DMS79 (cell line): ENCODE data around the gene SERTAD3.
"Not testable (repeated sequence)": the region's sequence is repeated elsewhere in the genome, so short reads cannot be mapped to it uniquely, and the experiment has no call there.

ENCODE experiments used
- DNase-seq: peaks from one replicate; lab custom pipeline; 2025; lab: John Stamatoyannopoulos, UW

Gene SERTAD3

DNA sequence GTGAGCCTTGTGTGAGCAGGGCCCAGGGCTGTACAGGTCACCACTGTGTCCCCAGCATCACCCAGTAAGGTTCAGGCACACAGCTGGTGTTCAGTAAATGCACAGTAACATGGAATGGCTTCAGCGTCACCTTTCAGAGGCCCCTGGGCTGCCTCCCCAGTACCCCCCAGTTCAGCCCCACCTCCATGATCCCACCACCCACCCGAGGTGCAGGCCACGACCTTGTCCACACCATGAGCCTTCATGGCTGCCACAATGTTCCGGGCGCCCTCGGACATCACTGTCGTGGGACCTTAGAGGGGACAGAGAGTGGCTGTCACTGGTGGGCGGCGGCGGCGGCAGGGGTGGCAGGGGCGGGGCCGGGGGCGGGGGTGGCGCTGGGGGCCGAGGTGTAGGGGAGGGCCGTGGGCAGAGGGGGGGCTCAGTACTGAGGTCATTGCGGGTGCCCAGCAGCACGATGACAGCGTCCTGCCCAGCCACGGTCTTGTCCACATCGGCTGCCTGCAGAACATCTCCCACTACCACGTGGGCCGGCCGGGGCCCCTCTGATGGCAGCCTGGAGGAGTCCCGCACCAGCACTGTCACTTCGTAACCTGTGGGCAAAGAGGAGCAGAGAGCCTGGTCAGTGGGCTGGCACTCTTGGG is 13.9 kb upstream of the SERTAD3 start:
- no peak for DNase-seq

DNA sequence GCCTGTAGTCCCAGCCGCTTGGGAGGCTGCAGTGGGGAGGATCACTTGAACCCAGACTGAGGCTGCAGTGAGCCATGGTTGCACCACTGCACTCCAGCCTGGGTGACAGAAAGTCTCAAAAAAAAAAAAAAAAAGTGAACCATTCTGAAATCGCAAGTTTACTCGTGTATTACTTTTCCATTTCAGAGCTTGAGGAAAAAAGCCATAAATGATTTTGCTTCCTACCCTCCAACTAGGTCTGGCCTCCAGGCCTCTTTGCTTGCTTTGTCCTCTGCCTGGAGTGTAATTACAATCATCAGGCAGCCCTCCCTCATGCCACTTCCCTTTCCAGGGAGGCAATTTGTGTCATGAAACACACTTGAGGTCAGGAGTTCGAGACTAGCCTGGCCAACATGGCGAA is 12.9 kb upstream of the SERTAD3 start:
- DNase-seq, result no peak

DNA sequence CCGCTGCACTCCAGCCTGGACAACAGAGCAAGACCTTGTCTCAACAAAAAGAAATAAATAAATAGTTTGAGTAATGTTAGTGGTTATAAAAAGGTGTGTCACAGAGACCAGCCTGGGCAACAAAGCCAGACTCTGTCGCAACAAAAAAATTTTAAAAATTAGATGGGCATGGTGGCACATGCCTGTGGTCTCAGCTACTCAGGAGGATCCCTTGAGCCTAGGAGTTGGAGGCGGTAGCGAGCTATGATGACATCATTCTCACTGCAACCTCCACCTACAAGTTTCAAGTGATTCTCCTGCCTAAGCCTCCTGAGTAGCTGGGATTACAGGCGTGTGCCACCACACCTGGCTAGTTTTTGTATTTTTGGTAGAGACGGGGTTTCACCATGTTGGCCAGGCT is 9.8 kb upstream of the SERTAD3 start:
- not testable (repeated sequence) for DNase-seq

DNA sequence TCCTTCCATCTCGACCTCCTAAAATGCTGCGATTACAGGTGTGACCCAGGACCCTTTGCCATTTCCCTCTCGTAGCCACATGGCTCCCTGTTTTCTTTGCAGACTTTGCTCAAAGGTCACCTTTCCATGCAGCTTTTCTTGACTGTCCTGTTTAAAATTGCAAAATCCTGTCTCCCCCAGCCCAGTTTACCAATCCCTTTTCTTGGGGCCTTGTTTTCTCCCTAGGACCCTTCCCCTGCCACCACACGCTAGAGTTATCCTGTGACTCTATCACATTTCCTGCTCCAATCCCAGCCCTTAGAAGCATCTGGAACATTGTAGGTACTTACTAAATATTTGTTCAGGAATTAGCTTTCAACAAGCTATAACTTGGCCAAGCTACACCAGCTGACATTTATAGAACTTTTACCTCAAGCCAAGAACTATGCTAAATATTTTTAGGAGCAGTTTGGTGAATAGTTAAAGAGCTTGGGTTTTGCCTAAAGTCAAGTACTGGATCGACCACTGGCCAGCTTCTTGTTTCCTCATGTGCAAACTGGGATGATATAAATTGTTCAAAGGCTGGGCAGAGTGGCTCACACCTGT is 9.1 kb upstream of the SERTAD3 start:
- no peak for DNase-seq

DNA sequence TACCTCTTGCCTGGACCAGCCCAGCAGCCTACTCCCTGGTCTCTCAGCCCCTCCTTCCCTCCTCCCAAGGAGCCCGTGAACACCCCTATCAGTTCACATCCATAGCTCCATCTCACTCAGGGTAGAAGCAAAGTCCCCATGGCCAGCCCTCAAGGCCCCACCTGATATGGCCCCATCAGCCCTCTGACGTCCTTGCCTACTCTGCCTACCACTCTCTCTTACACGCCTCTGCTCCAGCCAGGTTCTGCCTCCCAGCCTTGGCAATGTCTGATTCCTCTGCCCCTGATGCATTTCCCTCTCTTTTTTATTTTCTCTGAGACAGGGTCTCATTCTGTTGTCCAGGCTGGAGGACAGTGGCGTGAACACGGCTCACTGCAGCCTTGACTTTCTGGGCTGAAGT is 7.9 kb upstream of the SERTAD3 start:
- no peak for DNase-seq

DNA sequence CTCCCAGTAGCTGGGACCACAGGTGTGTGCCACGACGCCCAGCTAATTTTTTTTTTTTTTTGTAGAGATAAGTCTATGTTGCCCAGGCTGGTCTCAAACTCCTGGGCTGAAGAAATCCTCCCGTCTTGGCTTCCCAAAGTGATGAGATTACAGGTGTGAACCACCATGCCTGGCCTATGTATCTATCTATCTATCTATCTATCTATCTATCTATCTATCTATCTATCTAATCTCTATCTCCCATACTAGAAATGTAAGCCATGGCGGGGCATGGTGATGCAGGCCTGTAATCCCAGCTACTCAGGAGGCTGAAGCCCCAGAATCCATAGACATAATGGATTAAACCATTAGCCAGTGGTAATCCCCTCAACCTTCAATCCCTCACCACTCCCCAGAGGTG is 6.5 kb upstream of the SERTAD3 start:
- no peak for DNase-seq

DNA sequence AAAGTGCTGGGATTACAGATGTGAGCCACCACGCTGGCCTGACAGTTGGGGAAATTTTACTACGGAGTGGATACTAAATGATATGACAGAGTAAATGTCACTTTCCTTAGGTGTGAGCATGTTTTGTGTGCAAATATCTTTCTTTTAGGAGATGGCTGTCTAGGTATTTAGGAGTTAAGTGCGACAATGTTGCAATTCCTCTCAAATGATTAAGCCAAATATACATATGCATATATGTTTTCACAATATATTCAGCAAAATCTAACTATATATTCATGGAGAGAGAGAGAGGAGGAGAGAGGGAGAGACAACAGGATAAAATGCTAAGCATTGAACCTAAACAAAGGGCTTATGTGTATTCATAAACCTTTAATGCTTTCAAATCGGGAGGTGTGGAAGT is 5.4 kb upstream of the SERTAD3 start:
- DNase-seq, result no peak

DNA sequence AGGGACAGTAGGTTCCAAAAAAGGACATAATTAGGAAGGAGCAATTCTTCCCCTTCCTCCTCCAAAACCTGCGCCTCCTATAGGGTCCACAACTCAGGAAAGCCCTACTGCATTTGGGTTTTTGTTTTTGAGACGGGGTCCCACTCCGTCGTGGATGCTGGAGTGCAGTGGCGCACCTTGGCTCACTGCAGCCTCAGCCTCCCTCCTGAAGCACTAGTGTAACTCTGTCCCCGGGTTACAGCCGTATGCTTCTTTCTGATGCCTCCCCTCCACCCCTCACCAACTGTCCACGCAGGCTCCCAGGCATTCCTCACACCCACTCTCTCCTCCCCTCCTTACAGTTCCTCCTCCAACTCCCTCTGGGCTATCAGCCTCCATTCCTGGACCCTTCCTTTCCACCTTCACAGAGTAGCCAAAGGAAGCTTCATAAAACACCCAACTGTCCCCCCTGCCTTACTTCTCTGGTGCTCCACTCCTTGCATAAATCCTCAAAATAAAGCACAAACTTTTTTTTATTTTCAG is 2.2 kb upstream of the SERTAD3 start:
- no peak for DNase-seq

DNA sequence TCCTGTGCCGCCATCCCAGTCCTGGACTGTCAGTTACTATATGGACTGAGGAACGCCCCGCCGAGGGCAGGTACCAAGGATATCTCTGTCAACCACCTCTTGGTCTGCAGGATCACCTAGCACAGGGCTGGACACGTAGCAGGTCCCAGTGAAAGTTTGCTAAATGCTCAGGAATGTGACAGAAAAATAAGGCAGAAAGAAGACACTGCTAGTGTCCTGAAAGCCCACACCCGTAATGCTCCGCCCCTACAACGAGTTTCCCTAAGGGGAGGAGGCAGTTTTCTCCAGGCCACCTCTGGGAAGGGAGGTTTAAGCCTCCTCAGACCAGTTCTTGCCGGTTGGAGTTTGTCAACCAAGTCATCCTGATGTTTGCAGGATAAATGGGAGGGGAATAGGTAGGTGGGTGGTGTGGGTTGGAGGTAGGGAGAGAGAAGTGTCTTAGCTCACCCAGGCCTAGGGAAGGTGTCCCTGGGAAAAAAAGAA is 1.7 kb upstream of the SERTAD3 start:
- no peak for DNase-seq

DNA sequence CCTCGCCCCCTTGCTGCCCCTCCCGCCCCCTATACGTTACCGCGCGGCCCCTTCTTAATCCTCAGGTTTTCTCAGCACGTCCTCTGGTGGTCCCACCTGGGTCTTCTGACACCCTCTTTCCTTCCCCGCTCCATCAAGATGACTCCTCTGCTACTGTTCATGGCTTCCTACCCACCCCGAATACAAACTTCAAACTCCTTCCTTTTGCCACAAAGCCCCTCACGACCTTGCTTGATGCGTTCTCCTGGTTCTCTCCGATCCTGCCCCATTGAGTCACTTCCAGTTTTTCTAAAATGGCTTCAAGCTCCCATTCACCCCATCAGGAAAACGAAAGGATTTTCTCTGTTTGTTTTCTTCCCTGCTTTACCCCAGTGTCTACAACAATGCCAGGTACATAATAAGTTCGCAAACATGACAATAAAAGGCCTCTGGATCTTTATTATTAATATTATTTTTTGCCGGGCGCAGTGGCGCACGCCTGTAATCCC is 734 bp upstream of the SERTAD3 start:
- DNase-seq, result no peak

DNA sequence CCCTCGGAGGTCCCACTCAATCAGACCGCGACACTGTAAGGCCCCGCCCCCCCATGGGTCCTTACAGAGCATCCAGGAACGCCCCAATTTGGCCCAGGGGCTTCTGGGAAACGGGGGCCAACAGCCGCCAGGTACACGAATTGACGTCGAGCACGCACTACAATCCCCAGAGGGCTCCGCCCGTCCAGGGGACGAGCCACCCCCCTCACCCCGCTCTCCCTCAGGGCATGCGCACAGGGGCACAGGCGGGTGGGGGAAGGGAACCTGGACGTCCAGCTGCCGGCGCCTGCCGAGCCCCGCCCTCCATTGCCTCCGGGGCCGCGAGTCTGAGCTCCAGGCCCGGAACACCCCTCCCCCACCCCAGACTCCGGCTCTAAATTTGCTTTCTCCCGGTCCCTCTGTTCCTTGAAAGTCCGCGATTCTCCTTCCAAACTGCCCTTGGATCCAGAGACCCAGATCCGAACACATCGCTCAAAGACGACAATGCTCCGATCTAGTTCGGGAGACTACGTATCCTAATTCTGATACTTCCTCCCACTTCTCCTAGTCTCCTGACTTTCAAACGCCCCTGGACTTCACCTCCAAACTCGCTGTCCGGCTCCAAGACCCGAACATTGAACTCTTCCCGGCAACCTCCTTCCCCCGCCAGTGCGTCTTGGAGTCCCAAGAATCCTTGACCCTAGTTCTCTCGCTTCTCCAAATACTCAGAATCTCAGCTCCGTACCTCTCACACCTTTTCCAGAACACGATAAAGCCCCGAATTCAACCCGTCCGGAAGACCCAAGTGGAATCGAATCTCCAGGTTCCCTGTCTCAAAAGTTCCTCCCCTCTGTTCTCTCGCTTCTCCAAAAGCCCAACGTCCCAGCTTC is 770 bp downstream of the SERTAD3 start:
- peak; percentile 92 for DNase-seq

DNA sequence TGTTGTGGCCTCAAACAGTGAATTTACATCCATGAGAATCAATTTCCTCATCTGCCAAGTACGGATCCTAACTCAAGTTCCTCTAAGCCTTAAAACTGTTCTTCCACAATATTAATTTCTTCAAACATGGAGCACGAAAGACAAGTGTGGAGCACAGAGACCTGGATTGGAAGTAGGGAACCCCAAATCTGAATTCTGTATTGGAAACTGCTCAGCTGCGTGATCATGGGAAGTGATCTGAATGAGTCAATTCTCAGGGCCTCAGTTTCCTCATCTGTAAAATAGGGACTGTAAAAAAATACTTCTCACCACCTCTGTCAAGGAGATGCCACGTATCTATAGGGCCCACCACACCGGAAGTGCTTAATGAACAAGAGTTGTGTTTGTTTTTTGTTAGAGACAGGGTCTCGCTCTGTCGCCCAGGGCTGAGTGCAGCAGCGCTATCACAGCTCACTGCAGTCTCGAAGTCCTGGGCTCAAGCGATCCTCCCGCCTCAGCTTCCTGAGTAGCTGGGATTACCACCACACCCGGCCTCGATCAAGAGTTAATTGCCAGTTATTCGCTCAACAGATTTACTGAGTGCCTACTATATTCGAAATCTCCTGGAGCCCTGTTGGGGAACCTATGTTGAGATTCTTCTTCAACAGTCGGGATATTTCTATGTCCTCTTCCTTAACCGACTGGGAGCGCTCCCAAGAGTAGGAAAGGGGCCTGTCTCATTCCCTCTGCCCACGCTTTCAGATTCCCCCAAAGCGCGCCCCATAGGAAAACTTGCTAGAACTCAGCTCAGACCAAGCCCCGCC is 1.6 kb downstream of the SERTAD3 start:
- DNase-seq, result no peak

DNA sequence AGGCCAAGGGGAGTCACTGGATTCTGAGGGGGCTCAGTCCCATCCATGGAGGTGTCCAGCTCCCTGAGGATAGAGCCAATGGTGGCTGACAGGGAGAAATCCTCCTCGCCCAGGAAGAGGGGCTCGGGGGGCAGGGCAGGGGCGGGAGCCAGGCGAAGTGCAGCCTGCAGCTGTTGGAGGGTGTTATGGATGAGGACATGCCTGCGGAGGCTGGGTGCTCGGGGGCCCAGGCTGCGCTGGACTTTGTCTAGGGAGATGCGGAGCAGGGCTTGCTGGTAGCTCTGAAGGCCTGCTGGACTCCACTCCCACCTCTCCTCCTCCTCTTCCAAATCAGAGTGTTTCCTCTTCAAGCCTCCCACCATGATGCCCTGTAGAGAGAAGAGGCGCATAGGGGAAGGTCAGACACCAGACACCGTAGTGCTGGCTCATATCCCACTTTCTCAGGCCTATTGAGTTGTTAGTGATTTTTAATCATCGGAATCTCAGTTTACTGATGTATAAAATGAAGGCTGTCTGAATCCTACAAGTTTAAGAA is 2.3 kb downstream of the SERTAD3 start:
- no peak for DNase-seq

DNA sequence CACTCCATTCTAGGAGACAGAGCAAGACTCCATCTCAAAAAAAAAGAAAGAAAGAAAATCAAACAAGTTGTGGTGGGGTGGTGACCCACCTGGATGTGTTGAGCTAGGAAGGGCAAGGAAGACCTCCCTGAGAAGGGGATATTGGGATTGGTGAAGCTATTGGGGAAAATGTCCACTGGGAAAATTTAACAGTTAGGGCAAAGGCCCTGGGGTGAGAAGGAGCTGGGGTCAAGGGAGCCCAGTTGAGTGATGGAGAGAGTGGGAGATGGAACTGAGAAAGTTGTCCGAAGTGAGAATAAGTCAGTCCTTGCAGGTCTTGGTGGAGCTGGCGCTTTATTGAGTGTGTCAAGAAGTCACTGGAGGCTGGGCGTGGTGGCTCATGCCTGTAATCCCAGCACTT is 5.9 kb downstream of the SERTAD3 start:
- DNase-seq, result no peak

DNA sequence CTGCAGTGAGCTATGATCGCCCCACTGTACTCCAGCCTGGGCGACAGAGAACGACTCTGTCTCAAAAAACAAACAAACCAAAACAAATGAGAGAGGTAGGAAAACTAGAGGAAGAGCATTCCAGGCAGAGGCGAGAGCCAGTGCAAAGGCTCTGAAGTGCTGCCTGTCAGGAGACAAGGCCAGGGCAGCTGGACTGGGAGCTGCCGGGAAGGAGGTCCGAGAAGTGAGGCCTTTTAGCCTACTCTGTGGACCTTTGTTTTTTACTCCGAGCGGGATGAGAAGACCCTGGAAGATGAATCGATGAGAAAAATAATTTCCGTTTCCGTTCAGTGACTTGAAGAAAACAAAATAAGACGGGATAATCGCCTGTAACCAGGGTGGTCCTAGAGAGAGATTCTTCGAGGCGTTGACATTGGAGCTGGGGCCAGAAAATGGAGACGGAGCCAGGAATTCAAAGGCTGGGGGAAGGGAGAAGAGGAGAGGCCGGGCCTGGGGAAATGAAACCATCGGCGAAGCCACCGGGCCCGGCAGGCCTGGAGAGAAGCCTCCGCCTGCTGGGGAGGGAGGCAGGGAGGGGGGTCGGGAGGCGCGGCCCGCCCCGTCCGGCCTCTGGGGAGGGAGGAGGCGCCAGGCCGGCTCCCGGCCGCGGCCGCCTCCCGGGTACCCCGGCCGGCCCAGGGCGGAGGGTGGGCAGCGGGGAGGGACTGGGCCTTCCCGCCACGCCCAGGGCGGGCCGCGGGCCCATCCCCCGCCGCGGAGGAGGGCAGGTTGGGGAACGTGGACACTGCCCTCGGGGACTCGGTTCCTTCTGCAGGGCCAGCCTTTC is 10.5 kb downstream of the SERTAD3 start:
- DNase-seq, result peak; percentile 39

DNA sequence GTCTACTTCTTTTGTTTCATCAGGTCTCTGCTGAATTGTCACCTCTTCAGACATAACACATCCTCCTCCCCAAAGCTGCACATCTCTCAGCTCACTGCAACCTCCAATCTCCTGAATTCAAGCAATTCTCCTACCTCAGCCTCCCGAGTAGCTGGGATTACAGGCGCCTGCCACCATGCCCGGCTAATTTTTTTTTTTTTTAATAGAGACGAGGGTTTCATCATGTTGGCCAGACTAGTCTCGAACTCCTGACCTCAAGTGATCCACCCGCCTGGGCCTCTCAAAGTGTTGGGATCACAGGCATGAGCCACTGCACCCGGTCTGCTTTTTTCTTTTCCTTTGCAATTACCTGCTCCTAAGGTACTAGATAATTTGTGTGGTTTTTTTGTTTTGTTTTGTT is 11.4 kb downstream of the SERTAD3 start:
- DNase-seq, result not testable (repeated sequence)

DNA sequence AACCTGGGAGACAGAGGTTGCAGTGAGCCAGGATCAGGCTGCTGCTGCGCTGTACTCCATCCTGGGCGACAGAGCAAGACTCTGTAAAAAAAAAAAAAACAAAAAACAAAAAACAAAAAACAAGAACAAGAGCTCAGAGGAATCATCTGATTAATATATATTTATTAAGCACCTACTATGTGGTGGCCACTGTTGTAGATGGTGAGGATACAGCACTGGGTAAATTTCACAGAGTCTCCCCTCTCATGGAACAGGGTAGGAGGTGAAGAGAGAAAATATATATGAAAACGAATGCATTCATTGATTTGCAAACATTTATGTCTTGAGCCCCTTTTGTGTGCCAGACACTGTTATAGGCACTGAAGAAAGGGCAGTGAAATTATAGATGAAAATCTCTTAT is 12.4 kb downstream of the SERTAD3 start:
- DNase-seq, result no peak

DNA sequence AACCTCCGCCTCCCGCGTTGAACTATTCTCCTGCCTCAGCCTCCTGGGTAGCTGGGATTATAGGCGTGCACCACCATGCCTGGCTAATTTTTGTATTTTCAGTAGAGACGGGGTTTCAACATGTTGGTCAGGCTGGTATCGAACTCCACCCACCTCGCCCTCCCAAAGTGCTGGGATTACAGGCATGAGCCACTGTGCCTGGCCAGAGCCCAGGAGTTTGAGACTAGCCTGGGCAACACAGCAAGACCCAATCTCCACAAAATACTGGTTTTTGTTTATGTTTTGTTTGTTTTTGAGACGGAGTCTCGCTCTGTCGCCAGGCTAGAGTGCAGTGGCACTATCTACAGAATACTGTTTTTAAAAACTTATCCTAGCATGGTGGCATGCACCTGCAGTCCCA is 13.9 kb downstream of the SERTAD3 start:
- not testable (repeated sequence) for DNase-seq

DNA sequence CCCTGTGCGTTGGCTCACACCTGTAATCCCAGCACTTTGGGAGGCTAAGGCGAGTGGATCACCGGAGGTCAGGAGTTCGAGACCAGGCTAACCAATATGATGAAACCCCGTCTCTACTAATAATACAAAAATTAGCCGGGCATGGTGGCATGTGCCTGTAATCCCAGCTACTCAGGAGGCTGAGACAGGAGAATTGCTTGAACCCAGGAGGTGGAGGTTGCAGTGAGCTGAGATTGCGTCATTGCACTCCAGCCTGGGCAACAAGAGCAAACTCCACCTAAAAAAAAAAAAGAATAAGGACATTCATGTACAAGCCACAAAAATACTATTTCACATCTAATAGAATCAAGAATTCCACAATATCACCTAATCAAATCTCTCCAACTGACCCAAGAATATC is 15.9 kb downstream of the SERTAD3 start:
- DNase-seq, result not testable (repeated sequence)

DNA sequence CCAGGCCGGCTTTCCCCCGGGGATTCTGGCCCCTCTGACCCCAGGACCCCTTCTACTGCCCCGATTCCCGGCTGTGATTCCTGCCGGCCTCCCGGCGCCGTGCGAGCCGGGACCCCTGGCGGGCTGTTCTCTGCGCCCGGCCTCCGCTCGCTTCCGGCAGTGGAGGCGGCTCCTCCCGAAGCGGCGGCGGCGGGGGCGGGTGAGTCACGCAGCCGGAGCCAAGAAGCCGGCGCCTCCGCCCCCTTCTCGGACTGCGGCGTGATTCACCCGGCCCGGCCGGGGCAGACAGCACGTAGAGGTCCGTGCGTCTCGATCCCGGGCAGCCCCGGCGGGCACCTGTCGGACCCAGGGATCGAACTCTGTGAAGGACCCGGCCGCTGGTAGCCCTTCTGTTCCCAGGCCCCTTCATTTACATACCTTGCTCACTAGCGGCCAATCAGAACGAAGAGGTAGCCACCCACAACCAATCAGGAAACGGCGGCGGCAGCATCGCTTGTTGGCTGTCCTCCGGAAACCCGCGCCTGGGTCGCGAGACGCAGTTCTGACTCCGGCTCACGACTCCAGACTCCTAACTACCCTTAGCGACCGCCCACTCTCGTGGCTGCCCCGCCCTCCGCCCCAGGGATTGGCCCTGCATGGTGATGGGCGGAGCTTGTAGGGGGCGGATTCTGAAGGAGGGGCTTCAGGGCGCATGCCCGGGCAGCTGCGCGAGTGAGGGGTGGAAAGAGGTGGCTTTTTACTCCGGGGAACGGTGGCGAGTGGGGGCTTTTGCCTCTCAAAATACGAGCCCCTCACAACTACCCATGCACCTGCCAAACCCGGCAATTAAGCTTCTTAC is 18.5 kb downstream of the SERTAD3 start, which contains the start of gene SERTAD1:
Gene SERTAD1 (minus strand): TSS at position 543 of the 838 bp plus-strand sequence. CDS start 2,446 bp downstream, outside the sequence.
- peak; percentile 98 for DNase-seq
